HG02852 (cell line): ENCODE data around the gene NUTM2E.
A peak's percentile ranks its signal among the peaks of the same experiment; 100 is the strongest.
"Not testable (repeated sequence)": the region's sequence is repeated elsewhere in the genome, so short reads cannot be mapped to it uniquely, and the experiment has no call there.

Source experiments
- ATAC-seq: cut with Tn5 transposase; IDR thresholded peaks from one replicate; pipeline ENCODE4 v1.9.1; 2021; ENCODE audit warnings: mild to moderate bottlenecking, moderate library complexity; ENCODE audit not compliant: unreplicated experiment

NUTM2E gene

GRCh38 chr10:79826496-79827215 is at the start of gene NUTM2E:
Gene NUTM2E, plus strand, starts transcription at chr10:79826739. Its CDS starts 15,002 bp downstream, at chr10:79841741.
- peak; percentile 93 for ATAC-seq

GRCh38 chr10:79777997-79778396 is 48.5 kb upstream of the NUTM2E start:
- ATAC-seq, result not testable (repeated sequence)

- peak; percentile 97 for ATAC-seq
These were observed 47.1 kb upstream of the NUTM2E start for GRCh38 chr10:79779310-79779938.

- not testable (repeated sequence) for ATAC-seq
These were observed 46.5 kb upstream of the NUTM2E start for GRCh38 chr10:79779992-79780391.

- not testable (repeated sequence) for ATAC-seq
These were observed 45.0 kb upstream of the NUTM2E start for GRCh38 chr10:79781584-79781983.

GRCh38 chr10:79787455-79787952 is 39.0 kb upstream of the NUTM2E start:
- not testable (repeated sequence) for ATAC-seq

GRCh38 chr10:79789351-79789750 is 37.2 kb upstream of the NUTM2E start:
- ATAC-seq, result not testable (repeated sequence)

GRCh38 chr10:79791906-79792517 is 34.5 kb upstream of the NUTM2E start:
- ATAC-seq, result not testable (repeated sequence)

- ATAC-seq, result peak; percentile 95
These were observed 27.2 kb upstream of the NUTM2E start for GRCh38 chr10:79799337-79799736.

- not testable (repeated sequence) for ATAC-seq
These were observed 20.7 kb upstream of the NUTM2E start for GRCh38 chr10:79805857-79806256.

GRCh38 chr10:79811895-79812294 is 14.6 kb upstream of the NUTM2E start:
- not testable (repeated sequence) for ATAC-seq

- ATAC-seq, result not testable (repeated sequence)
These were observed 10.2 kb upstream of the NUTM2E start for GRCh38 chr10:79816290-79816689.

GRCh38 chr10:79823387-79823786 is 3.2 kb upstream of the NUTM2E start:
- ATAC-seq, result not testable (repeated sequence)

- peak; percentile 11 for ATAC-seq
These were observed 940 bp upstream of the NUTM2E start for GRCh38 chr10:79825587-79826011.

- not testable (repeated sequence) for ATAC-seq
These were observed 426 bp upstream of the NUTM2E start for GRCh38 chr10:79826131-79826495.

- not testable (repeated sequence) for ATAC-seq
These were observed 7.3 kb downstream of the NUTM2E start for GRCh38 chr10:79833833-79834232.

- ATAC-seq, result not testable (repeated sequence)
These were observed 9.4 kb downstream of the NUTM2E start for GRCh38 chr10:79835891-79836290.

- ATAC-seq, result not testable (repeated sequence)
These were observed 10.4 kb downstream of the NUTM2E start for GRCh38 chr10:79836891-79837290.

GRCh38 chr10:79838441-79838840 is 11.9 kb downstream of the NUTM2E start:
- ATAC-seq, result not testable (repeated sequence)

- not testable (repeated sequence) for ATAC-seq
These were observed 26.8 kb downstream of the NUTM2E start for GRCh38 chr10:79853191-79853854.

- not testable (repeated sequence) for ATAC-seq
These were observed 35.7 kb downstream of the NUTM2E start for GRCh38 chr10:79862269-79862668.
